Measurements from ENCODE around the gene NATD1.

GRCh38 chr17:21202512-21202911 is 50.7 kb downstream of the NATD1 start:
- TF ChIP-seq EZH2 (IDR thresholded peaks at IDR 0.05; ENCODE audit: borderline replicate concordance, low read depth, low read length, severe bottlenecking) (no peak), CTCF (IDR thresholded peaks at IDR 0.05; ENCODE audit: borderline replicate concordance, extremely low read depth, low read length, poor library complexity, severe bottlenecking) (no peak)
